NCI-H1417 (cell line): ENCODE data around the gene ATXN7.

Experiments
- DNase-seq, 3 experiments: peaks; one replicate each; lab custom pipeline; 2025; lab: John Stamatoyannopoulos, UW

ATXN7 gene

DNA sequence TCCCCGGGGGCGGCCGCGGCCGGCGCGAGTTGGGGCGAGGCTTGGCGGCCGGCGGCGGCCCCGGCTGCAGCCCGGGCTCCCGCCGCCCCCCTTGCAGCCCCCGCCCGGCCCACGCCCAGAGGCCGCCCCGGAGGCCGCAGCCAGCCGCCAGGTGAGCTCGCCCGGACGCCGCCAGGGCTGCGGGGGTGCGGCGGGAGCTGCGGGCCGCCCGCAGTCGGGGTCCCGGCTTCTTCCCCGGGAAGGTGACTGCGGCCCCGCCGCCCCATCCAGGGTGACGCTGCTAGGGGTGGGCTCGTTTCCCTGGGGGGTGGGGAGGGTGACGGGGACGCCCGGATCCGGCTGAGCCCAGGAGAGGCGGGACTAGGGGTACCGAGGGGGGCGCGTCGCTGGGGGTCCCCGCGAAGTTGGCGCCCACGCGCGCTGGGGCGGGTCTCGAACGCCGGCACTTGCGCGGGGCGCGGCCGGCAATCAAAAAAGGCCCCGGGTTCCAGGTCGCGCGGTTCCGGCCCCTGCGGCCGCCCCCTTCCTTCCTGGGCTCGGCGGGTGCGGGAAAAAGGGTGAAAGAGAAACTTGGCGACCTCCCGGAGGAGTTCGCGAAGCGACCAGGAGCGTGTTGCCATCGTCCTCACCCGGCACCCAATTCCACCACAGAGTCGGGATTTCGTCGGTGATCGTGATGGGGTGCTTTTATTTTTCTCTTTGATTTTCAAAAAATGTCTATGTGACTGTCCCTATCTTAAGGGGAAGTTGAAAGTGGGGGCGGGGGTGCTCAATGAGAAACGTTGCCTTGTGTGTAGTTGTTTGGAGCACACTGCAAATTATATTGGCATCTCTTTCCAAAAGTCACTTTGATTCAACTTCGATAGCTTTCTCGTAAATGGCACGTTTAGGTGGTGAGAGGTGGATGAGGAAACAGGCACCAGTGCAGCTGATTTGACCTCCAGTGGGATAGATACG, 619 bp downstream of the ATXN7 start:
- peak in 2 of 3 experiments; percentile 50 to 62 for DNase-seq

DNA sequence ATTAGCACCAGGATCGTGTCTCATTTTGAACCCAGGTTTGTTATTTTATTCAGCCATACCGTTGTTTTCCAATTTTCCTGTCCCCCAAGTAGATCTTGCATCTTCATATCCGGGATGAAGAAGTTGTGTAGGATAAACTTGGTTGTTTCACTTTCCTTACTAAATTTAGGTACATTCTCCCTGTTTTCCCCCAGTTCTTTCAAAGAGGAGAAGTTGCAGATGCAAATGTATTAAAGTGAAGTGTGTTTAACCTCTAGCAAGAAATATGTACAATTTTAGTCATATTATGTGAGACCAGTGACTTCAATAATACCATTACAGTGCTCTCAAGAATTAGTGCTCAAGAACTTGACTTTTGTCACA, 1.3 kb downstream of the ATXN7 start:
- no peak for DNase-seq

DNA sequence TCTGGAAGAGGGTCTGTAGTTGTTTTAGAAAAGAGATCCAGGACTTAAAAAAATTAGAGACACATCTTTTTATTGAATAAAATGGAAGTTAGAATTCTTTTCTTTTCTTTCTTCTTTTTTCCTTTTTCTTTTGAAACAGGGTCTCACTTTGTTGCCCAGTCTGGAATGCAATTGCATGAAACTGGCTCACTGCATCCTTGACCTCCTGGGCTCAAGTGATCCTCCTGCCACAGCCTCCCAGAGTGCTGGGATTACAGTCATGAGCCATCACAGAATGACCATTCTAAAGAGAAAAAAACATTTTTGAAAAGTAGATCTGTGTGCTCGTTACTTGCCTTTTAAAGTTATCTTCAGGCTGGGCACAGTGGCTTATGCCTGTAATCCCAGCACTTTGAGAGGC, 3.6 kb downstream of the ATXN7 start:
- DNase-seq = no peak

DNA sequence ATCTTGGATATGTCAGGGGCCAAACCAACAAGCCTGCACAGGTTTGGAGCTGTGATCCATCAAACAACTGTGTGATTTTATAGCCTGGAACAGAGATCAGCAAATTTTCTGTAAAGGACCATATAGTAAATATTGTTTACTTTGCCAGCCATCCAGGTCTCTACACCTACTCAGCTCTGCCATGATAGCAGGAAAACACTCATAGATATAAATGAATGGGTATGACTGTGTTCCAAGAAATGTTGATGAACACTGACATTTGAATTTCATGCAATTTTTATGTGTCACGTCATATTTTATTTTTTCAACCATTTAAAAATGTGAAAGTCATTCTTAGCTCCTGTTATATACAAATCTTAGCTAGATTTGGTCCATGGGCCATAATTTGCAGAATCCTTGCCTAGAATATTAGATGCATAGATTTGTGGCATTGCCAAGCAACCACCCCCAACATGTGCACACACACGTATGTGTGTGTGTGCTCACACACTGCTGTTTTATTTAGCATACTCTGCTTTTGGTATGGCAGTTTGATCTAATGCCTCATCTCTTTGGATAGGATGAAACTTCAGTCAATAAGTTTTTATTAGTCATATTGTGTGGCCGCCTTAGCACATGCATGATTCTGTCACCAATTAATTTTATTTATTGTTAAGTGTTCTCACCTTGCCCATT, 6.4 kb downstream of the ATXN7 start:
- peak in 1 of 3 experiments; percentile 5 for DNase-seq

DNA sequence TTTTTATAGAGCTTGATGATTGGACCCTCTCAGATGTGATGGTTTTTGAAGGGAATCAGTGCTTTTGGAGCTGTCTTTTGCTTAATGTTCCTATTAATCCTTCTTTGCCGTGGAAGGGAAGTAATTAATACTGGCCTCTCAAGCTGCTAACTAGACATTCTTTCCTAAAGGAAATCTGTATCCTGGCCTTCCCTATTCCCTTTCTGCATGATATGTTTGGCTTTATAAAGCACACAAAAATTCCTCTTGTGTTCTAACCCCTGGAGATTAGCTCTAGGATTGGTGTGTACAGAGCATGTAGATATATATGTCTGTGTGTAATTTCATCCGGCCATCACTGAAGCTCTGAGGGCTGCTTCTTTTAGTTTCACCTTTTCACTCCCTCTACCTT, 6.9 kb downstream of the ATXN7 start:
- DNase-seq = peak in 2 of 3 experiments; percentile 8 to 9

DNA sequence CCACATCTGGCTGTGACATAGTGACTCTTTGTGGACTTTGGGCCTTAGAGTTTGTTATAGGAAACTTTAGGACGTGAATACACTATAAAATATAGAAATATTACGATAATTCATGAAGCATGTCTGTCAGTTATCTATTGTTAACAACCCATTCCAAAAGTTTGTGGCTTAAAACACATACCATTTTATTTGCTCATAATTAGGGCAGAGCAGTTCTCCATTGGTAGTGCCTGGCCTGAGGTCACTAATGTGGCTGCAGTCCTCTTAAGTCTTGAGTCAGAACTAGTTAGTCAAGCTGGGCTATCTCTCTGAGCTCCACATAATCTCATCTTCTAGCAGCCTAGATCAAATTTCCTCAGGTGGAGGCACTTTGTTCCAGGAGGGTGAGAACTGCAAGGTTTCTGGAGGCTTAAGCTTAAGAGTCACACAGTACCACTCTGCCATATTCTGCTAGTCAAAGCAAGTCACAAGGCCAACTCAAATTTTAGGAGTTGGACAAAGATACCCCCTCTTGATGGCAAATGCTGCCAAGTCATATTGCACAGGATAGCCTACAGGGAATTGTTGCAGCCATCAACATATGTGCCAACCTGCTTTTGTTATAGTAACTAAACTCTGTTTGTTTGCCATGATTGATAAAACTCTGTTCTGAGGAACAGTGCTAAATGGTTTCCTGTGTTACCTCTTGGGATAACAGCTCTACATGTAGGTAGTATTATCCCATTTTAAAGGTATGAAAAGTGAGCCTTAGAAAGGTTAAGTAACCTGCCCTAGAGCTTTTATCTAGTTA, 8.7 kb downstream of the ATXN7 start:
- no peak for DNase-seq

DNA sequence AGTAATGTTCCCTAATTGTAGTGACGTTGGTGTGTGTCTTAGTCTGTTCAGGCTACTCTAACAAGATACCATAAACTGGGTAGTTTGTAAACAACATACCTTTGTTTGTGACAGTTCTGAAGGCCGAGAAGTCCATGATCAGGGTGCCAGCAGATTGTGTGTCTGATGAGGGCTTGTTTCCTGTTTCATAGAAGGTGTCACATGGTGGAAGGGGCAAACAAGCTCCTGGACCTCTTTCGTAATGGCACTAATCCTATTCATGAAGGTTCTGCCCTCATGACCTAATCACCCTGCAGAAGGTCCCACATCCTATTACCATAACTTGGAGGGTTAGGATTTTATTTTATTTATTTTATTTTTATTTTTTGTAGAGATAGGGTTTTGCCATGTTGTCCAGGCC, 11.1 kb downstream of the ATXN7 start:
- DNase-seq = no peak

DNA sequence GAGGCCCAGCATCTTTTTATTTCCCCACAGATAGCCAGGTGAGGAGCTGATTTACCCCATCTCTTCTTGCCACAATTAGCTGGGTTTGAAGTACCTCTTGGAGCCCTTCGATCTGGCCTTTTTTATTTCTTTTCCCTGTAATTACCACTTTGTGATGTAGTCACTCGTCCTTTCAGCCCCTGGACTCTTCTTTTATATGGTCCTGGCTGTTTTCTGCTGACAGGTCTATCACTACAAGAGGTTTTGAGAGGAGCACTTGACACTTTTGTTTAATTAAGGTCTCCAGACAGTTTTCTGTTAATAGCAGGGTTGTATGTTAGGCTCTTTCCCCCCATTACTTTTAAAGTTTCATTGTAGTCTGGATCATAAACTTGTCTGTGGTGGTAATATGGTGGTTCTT, 11.8 kb downstream of the ATXN7 start:
- peak; percentile 52 to 91 (median 56) for DNase-seq

DNA sequence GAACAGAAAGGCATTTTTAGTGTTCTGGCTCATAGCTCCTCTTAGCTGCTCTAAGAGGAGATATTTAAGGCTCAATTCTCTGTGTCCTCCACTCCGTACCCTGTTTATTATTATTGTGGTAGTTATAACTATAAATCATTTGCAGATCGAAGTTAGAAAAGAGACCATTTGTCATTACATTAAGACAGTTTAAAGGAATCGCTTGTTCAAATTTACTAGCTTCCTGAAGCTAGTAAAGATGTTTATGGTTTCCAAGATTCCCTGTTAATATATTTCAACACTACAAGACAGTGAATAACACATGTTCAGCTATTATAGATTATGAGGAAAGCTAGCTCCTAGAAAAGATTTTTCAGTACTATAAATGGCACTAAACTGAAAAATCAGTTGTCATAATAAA, 12.6 kb downstream of the ATXN7 start:
- DNase-seq = peak in 1 of 3 experiments; percentile 27

DNA sequence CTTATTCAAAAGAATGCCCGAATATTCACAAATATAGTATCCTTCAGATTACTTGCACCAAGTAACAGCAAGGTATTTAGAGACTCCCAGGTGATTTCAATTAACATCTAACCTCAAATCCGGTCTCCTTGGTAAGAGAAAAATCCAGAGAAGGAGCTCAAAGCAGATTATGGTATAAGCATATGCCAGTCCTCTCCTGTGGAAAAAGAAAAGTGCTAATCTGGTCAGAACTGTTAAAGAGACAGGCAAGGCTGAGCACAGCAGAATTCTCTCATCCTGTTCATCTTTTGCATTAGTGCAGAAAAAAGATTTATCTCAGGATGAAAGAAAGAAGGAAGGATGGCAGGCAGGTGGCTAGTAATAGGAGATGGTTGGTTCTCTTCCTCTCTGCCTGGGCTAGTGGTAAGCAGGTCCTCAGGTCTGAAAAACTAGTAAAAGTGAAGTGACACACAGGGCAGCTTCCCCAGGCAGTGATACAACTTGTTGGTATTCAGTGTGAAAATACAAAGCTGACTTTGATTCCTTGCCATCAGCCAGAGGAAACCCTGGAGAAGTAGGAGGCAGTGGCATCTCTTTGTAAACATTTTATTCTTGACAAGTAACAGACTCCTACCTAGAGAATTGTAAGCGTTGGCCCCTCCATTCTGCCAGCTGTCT, 14.2 kb downstream of the ATXN7 start:
- peak in 1 of 3 experiments; percentile 4 for DNase-seq

DNA sequence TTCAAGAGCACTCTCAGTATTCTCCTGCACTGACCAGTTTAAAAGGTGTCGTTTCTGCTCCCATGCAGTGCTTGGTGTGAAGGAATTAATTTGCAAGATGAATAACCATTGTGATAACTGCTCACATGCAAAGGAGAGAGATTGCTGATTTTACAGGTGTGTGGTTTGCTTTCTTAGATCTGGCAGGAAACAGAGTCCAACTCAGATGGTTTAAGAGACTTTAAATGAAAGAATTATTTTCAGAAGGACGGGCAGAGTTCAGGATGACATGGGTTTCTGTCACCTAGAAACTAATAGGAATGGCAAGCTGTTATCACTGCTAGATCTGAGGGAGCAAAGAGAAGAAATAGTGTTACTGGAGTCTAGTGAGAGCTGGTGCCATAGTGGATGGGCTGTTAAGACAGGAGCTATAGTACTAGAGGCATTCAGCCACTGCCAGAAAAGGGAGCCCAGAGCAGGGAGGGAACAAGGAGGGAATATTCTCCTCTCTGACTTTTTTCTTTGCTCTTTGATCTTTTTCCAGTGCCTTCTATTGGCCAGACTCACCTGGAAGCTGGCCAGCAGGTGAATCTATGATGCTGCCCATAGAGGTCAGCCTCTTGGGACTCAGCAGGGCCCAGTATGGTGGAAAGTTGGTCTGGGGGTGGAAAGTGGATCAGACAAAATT, 14.9 kb downstream of the ATXN7 start:
- DNase-seq = no peak

DNA sequence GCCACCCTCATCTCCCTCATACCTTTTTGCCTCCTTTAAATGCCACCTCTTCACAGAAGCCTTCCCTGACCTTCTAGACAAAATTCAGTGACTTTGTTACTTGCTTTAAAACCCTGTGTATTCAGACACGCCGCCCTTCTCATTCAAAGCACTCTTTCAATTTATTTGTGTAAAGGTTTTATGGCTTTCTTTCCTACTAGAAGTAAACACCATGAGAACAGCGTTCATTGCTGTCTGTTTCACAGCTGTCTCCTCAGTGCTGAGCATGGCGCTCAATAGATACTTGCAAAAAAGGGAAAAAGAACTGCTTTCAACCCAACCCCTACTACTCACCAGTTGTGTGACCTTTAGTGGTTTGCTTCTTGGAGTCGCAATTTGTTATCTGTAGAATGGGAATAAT, 17.0 kb downstream of the ATXN7 start:
- DNase-seq = no peak

DNA sequence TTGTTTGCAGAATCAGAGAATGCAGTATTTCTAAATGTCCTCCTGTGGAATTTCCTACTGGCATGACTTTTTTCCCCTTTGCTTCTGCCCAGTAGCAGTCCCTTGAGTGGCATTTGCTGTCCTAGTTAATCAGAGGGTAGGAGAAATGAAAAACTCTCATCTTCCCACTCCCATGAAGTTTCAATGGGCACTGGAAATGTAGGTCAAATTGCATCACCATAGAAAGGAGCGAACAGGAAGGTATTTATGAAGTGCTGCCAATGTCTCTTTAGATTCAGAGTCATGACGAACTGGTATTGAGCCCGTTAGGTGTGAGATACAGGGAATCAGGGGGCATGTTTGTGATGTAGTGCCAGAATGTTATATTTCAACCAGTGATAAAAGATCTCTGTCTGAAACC, 23.2 kb downstream of the ATXN7 start:
- DNase-seq = peak in 1 of 3 experiments; percentile 43

DNA sequence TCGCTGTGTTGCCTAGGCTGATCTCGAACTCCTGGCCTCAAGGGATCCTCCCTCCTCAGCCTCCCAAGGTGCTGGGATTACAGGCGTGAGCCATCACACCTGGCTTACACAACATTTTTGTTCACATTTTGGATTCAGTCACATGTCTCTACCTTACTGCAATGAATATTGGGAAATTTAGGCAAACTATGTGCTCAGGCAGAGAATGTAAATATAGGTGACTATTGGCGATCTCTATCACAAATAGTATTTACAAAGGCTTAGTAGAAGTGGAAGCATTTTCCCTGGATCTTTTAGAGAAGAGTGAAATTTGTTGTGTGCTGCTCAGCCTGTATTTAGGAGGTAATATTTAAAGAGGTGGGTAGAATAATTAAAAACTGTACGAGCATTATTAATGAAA, 27.9 kb downstream of the ATXN7 start:
- DNase-seq = no peak

DNA sequence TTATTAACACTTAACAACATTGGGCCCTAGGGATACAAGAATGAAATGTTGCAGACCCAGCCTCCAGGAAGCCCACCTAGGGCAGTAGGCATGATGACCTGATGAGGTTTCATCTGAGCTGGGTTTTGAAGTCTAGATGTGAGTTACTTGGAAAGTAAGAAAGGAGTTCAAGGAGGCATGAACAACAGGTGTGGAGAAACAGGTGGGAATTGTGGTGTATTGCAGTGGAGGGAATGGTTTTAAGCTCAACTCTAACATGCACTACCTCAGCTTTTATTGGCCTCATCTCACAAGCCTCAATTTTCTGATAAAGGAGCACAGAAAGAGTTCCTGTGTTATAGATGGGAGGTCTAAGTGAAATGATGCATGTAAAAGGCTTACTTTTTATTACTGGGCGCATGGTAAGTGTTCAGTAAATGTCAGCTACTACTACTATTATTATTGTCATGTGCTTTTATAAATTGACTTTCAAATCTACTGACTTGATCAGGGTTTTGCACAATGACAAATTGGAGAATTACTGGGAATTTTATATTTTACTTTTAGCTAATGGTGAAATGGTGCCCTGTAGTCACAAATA, 29.2 kb downstream of the ATXN7 start:
- DNase-seq = no peak

DNA sequence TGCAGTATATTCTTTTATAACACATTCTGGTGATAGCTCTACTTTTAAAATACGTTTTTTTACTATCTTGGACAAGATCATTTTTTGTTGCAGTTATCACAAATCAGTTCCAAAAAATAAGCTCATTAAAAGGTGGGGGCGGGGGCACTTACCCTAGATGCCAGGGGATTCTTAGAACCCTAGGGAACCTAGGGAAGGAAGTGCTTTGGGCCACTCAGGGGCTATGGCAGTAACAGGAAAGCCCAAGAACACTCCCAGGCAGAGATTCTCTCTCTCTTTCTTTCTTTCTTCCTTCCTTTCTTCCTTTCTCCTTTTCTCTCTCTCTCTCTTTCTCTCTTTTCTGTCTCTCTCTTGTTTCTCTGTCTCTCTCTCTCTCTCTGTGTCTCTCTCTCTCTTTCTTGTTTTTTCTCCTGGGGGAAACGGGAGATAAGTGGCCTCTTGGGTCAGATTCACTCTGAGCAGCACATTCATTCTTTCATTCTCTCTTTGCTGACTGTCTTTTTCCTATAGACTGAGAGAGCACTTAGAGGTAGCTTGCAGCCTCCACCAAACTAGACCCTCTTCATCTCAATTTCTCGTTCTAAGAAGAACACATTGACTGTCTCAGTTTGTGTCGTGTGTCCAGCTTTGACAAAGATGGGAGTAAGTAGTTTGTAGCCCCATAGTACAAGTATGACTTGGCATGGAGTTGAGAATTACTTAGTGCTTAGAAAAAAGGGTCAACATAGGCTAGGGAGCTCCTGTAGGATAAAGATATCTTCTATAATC, 31.9 kb downstream of the ATXN7 start:
- no peak for DNase-seq

DNA sequence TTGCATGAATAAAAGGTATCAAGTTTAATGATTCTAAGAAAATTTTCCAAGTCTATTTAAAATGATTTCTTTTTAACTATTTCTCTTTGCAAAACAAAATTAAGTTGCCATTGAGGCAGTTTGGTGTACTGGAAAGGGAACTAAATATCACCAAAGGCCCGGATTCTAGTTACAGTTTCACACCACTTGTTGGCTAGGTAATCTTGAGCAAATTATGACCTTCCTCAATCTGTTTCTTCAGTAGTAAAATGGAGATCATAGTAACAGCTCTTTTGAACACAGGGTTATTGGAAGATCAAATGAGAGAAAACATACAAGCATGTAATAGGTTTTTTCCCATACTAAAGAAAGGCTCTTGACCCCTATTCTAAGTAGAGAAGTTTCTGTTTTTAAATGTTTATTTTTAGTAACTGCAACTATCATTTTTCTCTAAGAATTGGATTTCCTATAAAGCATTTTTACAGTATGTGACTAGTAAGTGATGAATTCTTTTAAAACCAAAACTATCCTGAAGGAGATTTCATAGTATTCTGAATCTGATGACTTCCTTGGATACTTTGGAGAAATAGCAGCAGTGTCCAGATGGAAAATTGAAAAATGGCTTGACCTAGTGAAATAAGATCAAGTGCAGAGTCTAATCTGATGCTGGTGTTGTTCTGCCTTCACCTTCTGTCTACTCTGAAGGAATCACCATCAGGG, 32.8 kb downstream of the ATXN7 start:
- DNase-seq = no peak

DNA sequence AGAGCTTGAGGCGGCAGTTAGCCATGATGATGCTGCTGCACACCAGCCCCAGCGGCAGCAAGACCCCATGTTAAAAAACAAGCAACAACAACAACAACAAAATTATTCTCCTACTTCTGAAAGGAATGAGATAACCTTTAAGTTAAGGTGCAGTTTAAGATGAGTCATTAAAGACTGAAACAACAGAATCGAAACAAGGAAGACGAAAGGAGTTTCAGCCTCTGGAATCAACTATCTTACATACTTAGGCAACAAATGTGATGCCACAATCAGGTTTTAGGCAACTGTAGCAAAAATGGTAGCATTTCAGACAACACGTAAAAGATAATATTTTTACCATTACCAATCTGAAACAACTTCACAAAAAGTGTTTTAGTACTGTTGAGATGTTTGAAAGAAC, 36.3 kb downstream of the ATXN7 start:
- no peak for DNase-seq

DNA sequence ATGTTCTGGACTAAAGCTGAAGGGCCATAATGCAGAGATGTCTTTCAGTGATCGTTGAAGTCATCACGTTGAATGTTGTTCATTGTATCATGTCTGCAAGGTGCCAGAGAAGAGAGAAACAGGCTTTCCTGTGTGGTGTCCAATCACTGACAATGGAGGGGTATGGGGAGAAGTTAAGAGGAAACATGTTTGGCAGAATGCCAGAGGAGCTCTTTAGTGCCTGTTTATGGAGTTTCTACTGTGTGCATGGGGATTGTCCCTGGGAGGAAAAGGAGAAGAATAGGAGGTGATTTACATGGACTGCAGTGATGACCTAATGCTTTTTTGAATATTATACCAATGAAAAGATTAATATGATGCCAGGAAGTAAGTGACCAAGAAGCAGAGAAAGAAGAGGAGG, 36.8 kb downstream of the ATXN7 start:
- DNase-seq = peak; percentile 40 to 75 (median 45)
